ENCODE results near the gene ANXA7.
A peak's percentile ranks its signal among the peaks of the same experiment; 100 is the strongest.

ANXA7 gene

GRCh38 chr10:73413528-73414229 is at the start of gene ANXA7:
TSS of gene ANXA7 (minus strand) at chr10:73414058. CDS start at chr10:73400856, 13,202 bp downstream.
- Histone ChIP-seq H3K9ac (peak within 1 kb of the TSS; percentile 95), H3K4me3 (IDR thresholded peaks at IDR 0.05; ENCODE audit: insufficient read depth, low read depth, low read length) (no peak within 1 kb of the TSS), H2AFZ (ENCODE audit: low read depth) (peak within 1 kb of the TSS; percentile 95), H3K36me3 (ENCODE audit: insufficient read depth) (no peaks in the 10 kb centered on the region), H3K27ac (peak within 1 kb of the TSS; percentile 95), H3K4me2 (peak within 1 kb of the TSS; percentile 95), H3K27me3 (ENCODE audit: insufficient read depth, low read depth) (no peaks in the 10 kb centered on the region), H3K4me1 (ENCODE audit: low read depth, poor library complexity, severe bottlenecking) (peaks cover 16% of the 10 kb centered on the region), H4K20me1 (ENCODE audit: insufficient read depth) (peaks cover 3% of the 10 kb centered on the region; the same call in 1 of the 2 replicates), H3K79me2 (ENCODE audit: insufficient read depth, low read depth) (peaks cover 45% of the 10 kb centered on the region)
- TF ChIP-seq, protein P1, sequence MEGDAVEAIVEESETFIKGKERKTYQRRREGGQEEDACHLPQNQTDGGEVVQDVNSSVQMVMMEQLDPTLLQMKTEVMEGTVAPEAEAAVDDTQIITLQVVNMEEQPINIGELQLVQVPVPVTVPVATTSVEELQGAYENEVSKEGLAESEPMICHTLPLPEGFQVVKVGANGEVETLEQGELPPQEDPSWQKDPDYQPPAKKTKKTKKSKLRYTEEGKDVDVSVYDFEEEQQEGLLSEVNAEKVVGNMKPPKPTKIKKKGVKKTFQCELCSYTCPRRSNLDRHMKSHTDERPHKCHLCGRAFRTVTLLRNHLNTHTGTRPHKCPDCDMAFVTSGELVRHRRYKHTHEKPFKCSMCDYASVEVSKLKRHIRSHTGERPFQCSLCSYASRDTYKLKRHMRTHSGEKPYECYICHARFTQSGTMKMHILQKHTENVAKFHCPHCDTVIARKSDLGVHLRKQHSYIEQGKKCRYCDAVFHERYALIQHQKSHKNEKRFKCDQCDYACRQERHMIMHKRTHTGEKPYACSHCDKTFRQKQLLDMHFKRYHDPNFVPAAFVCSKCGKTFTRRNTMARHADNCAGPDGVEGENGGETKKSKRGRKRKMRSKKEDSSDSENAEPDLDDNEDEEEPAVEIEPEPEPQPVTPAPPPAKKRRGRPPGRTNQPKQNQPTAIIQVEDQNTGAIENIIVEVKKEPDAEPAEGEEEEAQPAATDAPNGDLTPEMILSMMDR (conservative IDR thresholded peaks at IDR 0.05; ENCODE audit: low read depth, low read length): no peak

DNA sequence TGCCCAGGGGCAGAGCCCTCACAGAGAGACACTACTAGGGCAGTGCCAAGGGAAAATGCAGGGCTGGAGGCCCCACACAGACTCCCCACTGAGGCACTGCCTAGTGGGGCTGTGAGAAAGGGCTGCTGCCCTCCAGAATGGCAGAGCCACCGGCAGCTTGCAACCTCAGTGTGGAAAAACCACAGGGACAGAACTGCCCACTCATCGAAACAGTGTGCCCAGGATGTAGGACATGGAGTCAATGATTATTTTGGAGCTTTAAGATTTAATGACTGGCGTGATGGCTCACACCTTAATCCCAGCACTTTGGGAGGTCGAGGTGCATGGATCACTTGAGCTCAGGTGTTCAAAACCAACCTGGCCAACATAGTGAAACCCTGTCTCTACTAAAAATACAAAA is 47.0 kb upstream of the ANXA7 start:
- Histone ChIP-seq H3K4me2 (no peak overlapping the region), H3K4me1 (ENCODE audit: low read depth, poor library complexity, severe bottlenecking) (no peaks in the 10 kb centered on the region), H2AFZ (ENCODE audit: low read depth) (no peak overlapping the region), H3K79me2 (ENCODE audit: insufficient read depth, low read depth) (no peaks in the 10 kb centered on the region), H4K20me1 (ENCODE audit: insufficient read depth) (no peaks in the 10 kb centered on the region), H3K27me3 (ENCODE audit: insufficient read depth, low read depth) (no peaks in the 10 kb centered on the region), H3K9ac (no peak overlapping the region), H3K27ac (no peak overlapping the region), H3K4me3 (IDR thresholded peaks at IDR 0.05; ENCODE audit: insufficient read depth, low read depth, low read length) (no peak overlapping the region), H3K36me3 (ENCODE audit: insufficient read depth) (no peaks in the 10 kb centered on the region)
- TF ChIP-seq, protein P1 (conservative IDR thresholded peaks at IDR 0.05; ENCODE audit: low read depth, low read length): no peak

GRCh38 chr10:73459683-73460314 is 45.9 kb upstream of the ANXA7 start:
- TF ChIP-seq, protein P1 (conservative IDR thresholded peaks at IDR 0.05; ENCODE audit: low read depth, low read length): no peak
- Histone ChIP-seq H3K36me3 (ENCODE audit: insufficient read depth) (no peaks in the 10 kb centered on the region), H4K20me1 (ENCODE audit: insufficient read depth) (no peaks in the 10 kb centered on the region), H3K27ac (no peak overlapping the region), H2AFZ (ENCODE audit: low read depth) (no peak overlapping the region), H3K4me1 (ENCODE audit: low read depth, poor library complexity, severe bottlenecking) (no peaks in the 10 kb centered on the region), H3K4me2 (no peak overlapping the region), H3K79me2 (ENCODE audit: insufficient read depth, low read depth) (no peaks in the 10 kb centered on the region), H3K27me3 (ENCODE audit: insufficient read depth, low read depth) (no peaks in the 10 kb centered on the region), H3K4me3 (IDR thresholded peaks at IDR 0.05; ENCODE audit: insufficient read depth, low read depth, low read length) (no peak overlapping the region), H3K9ac (no peak overlapping the region)

DNA sequence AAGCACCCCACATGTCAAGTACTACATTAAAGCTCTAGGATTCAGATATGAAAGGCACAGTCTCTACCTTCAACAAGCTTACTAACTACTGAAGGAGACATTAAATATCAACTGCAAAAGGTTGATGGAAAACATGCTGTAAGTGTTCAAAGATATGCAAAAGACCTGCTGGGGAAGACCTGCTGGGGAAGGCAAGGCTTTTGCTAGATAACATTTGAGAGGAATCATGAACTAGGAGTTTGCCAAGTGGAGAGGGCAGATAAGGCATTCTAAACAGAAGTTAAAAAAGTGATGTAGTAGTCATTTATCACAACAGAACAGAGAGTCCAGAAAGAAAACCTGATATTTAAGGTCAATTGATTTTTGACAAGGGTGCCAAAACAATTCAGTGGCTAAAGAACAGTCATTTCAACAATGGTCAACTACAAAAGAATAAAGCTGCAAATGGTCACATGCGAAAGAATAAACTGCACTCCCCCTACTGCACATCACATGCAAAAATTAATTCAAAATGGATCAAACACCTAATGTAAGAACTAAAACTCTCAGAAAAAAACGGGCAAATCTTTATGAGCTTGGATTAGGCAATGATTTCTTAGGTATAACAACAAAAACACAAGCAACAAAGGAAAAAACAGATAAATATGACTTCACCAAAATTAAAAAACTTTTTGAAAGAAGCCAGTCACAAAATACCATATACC is 42.5 kb upstream of the ANXA7 start:
- Histone ChIP-seq H2AFZ (ENCODE audit: low read depth) (no peak overlapping the region), H3K27ac (no peak overlapping the region), H3K4me1 (ENCODE audit: low read depth, poor library complexity, severe bottlenecking) (no peaks in the 10 kb centered on the region), H4K20me1 (ENCODE audit: insufficient read depth) (no peaks in the 10 kb centered on the region), H3K79me2 (ENCODE audit: insufficient read depth, low read depth) (no peaks in the 10 kb centered on the region), H3K27me3 (ENCODE audit: insufficient read depth, low read depth) (no peaks in the 10 kb centered on the region), H3K4me2 (no peak overlapping the region), H3K36me3 (ENCODE audit: insufficient read depth) (no peaks in the 10 kb centered on the region), H3K9ac (no peak overlapping the region), H3K4me3 (IDR thresholded peaks at IDR 0.05; ENCODE audit: insufficient read depth, low read depth, low read length) (no peak overlapping the region)
- TF ChIP-seq, protein P1 (conservative IDR thresholded peaks at IDR 0.05; ENCODE audit: low read depth, low read length): no peak
